ENCODE results near the gene CIB2.

Gene CIB2

GRCh38 chr15:78069052-78069414 lies 62.2 kb downstream of the CIB2 start:
- TF ChIP-seq, protein P1, sequence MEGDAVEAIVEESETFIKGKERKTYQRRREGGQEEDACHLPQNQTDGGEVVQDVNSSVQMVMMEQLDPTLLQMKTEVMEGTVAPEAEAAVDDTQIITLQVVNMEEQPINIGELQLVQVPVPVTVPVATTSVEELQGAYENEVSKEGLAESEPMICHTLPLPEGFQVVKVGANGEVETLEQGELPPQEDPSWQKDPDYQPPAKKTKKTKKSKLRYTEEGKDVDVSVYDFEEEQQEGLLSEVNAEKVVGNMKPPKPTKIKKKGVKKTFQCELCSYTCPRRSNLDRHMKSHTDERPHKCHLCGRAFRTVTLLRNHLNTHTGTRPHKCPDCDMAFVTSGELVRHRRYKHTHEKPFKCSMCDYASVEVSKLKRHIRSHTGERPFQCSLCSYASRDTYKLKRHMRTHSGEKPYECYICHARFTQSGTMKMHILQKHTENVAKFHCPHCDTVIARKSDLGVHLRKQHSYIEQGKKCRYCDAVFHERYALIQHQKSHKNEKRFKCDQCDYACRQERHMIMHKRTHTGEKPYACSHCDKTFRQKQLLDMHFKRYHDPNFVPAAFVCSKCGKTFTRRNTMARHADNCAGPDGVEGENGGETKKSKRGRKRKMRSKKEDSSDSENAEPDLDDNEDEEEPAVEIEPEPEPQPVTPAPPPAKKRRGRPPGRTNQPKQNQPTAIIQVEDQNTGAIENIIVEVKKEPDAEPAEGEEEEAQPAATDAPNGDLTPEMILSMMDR (IDR thresholded peaks at IDR 0.05; ENCODE audit: low read depth, low read length) = no peak
- no peak for DNase-seq
- Histone ChIP-seq H3K9me3 (ENCODE audit: severe bottlenecking) (no peaks in the 10 kb centered on the region), H3K36me3 (no peaks in the 10 kb centered on the region; the same call in none of the 2 replicates), H3K4me3 (ENCODE audit: low read depth, low read length) (no peak overlapping the region), H3K27me3 (ENCODE audit: insufficient read depth, low read depth, severe bottlenecking) (no peaks in the 10 kb centered on the region), H3K27ac (no peak overlapping the region)

- H3K27me3 ChIP-seq (ENCODE audit: insufficient read depth, low read depth, severe bottlenecking) = no peaks in the 10 kb centered on the region
- TF ChIP-seq, protein P1 (IDR thresholded peaks at IDR 0.05; ENCODE audit: low read depth, low read length) = no peak
- no peak overlapping the region for H3K4me3 ChIP-seq (ENCODE audit: low read depth, low read length)
- no peaks in the 10 kb centered on the region for H3K9me3 ChIP-seq (ENCODE audit: severe bottlenecking)
- peak; percentile 62 for DNase-seq
- H3K27ac ChIP-seq = peak overlapping the region; percentile 44
- no peaks in the 10 kb centered on the region; the same call in none of the 2 replicates for H3K36me3 ChIP-seq
Observed at GRCh38 chr15:78067328-78068228, 63.7 kb downstream of the CIB2 start.

DNA sequence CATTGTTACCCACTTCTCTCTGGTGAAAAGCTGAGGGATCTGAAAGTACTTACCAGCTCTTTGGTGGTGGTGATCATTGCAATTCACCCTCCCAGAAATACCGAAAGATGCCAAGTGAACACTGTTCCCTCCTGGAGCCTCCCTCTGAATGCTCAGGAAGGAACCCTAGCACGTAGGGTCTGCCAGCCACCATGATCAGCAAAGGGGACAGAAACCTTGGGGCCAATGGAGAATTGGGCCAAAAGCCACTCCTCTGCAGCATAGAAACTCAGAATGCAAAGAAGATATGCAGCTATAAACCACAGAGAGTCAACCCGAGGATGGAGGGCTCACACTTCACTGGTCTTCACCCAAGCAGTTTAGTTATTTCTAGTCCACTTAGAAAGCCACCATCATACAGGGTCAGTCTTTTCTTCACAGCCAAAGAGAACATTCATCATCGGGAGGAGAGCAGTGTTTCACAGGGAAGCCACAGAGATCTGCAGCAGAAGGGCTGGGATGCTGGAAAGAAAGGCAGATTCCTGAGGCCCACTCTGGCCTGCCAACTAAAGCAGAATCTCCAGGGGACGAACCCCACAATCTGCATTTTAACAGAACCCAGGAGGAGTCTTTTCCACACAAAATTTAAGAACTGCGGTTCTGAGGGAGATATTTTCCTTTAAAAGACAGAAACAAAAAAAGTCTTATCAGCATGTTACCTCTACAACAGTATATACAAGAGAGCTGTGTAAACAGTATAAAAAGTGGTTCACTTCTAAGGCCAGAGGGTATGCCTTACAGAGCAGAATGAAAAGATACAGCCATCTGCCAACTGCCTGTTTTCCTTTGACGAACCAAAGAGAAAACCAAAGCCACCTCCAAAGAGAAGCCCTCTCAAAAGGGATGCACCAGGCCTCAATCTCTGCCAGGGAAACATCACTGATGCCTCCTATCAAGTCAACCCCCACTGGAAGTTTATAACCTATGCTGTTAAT lies 65.0 kb downstream of the CIB2 start:
- Histone ChIP-seq H3K9me3 (ENCODE audit: severe bottlenecking) (no peaks in the 10 kb centered on the region), H3K4me3 (ENCODE audit: low read depth, low read length) (no peak overlapping the region), H3K36me3 (no peaks in the 10 kb centered on the region; the same call in none of the 2 replicates), H3K27ac (no peak overlapping the region), H3K27me3 (ENCODE audit: insufficient read depth, low read depth, severe bottlenecking) (no peaks in the 10 kb centered on the region)
- TF ChIP-seq, protein P1 (IDR thresholded peaks at IDR 0.05; ENCODE audit: low read depth, low read length) = no peak
- no peak for DNase-seq

DNA sequence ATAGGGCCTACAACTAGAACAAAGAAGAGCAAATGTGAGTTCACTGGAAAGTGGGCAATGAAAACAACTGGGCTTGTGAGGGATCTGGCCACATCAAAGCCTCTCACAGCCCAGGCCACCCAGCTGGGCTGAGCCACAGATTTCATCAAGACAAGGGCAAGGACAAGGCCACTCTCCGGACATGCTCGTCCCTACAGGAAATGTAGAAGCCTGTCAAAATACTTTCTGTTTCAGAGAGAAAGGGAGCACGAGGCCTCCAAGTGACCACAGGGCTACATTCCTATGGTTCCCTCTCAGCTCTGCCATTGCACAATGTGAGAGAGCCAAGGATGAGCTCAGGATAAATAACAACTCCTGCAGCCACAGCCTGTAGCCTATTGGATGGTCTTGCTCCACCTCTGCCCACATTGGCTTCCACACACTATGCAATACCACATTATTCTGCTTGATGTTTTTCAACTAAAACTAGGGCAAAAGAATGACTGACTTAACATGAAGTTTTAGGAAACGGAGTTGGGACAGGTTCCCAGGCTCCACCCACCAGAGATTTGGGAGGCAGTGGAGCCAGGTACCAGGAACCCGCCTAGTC lies 65.9 kb downstream of the CIB2 start:
- Histone ChIP-seq H3K9me3 (ENCODE audit: severe bottlenecking) (no peaks in the 10 kb centered on the region), H3K4me3 (ENCODE audit: low read depth, low read length) (no peak overlapping the region), H3K27ac (no peak overlapping the region), H3K27me3 (ENCODE audit: insufficient read depth, low read depth, severe bottlenecking) (no peaks in the 10 kb centered on the region), H3K36me3 (no peaks in the 10 kb centered on the region; the same call in 1 of the 2 replicates)
- no peak for DNase-seq
- TF ChIP-seq, protein P1 (IDR thresholded peaks at IDR 0.05; ENCODE audit: low read depth, low read length) = no peak

DNA sequence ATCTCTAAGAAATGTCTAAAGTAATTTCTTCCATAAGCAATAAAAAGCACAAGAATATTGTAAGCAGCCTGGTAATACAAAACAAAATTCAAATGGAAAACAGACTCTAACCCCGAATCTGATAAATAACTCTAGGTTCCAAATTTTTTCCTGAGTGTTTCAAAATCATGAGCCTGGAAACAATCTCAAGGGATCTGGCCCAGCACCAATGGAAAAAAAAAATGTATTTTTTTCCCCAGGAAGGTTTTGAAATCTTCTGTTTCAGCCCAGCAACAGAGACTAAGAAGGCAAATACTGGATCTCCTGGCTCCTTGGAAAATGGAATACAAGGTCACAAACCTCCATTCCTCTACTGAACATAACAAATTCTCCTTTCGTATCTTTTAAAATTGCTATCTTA lies 66.7 kb downstream of the CIB2 start:
- no peak overlapping the region for H3K4me3 ChIP-seq (ENCODE audit: low read depth, low read length)
- DNase-seq = no peak

More for the DNA sequence above, 66.7 kb downstream of the CIB2 start:
- no peak overlapping the region for H3K27ac ChIP-seq
- H3K36me3 ChIP-seq = no peaks in the 10 kb centered on the region; the same call in 1 of the 2 replicates
- TF ChIP-seq, protein P1 (IDR thresholded peaks at IDR 0.05; ENCODE audit: low read depth, low read length) = no peak
- no peaks in the 10 kb centered on the region for H3K27me3 ChIP-seq (ENCODE audit: insufficient read depth, low read depth, severe bottlenecking)
- no peaks in the 10 kb centered on the region for H3K9me3 ChIP-seq (ENCODE audit: severe bottlenecking)
